ENCODE measurements around the gene TBX1. TPM values are rescaled to one million over a fixed set of nuclear protein-coding genes. Genes with fewer than 3 reads are reported as not detected.
"Not testable (repeated sequence)": the region's sequence is repeated elsewhere in the genome, so short reads cannot be mapped to it uniquely, and the experiment has no call there.

TBX1 gene
- total RNA-seq, 1 experiment from 2014 or later: 0.74 TPM

DNA sequence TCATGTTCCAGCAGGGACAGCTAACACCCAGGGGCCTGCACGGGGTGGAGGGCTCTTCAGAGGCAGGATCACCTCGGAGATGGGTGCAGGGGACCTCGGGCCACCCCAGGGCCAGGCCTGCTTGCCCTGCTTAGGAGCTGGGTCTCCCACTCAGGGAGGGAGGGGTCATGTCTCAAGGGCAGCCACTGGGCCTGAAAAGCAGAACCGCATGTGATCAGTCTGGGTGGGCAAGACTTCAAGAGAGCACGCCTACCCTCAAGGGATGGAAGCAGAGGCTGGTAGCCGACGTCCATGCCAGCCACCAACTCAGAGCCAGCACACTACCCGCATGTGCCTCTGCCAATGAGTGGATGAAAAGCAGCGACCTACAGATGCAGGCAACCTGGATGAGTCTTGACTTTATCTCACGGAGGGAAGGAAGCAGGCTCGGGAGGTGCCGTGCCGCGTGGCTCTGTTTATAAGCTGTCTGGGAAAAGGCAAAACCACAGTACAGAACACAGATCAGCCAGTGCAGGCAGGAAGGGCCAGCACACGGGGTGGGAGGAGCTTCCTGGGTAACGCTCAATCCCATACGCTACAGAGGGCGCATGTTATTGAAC lies 16.0 kb downstream of the TBX1 start:
- Histone ChIP-seq H3K4me2 (no peak overlapping the region), H3K27ac (no peak overlapping the region), H2AFZ (no peak overlapping the region), H3K4me3 (no peak overlapping the region), H3K4me1 (replicated peaks; ENCODE audit: insufficient read depth) (no peaks in the 10 kb centered on the region), H3K79me2 (ENCODE audit: low read depth) (no peaks in the 10 kb centered on the region), H3K36me3 (ENCODE audit: low read depth) (no peaks in the 10 kb centered on the region), H3F3A (ENCODE audit: insufficient read depth, low read depth) (no peaks in the 10 kb centered on the region), H3K9me2 (ENCODE audit: insufficient read depth) (no peaks in the 10 kb centered on the region), H3K27me3 (ENCODE audit: insufficient read depth, low read depth) (no peaks in the 10 kb centered on the region), H3K9me3 (ENCODE audit: insufficient read depth, low read depth) (no peaks in the 10 kb centered on the region), H4K20me1 (ENCODE audit: insufficient read depth) (no peaks in the 10 kb centered on the region)
- no peak for DNase-seq
- POLR2A ChIA-PET (ENCODE audit: unreplicated experiment): no interaction called here
- no TSS peak for BruUV-seq (replicated peaks)
- CTCF ChIA-PET: no interaction called here
- intact Hi-C loops (cut with micrococcal nuclease; ENCODE audit: unreplicated experiment): no loop called here
- TF ChIP-seq EZH2 (IDR thresholded peaks at IDR 0.05; ENCODE audit: low read depth): no peak
- TF ChIP-seq, protein P1, sequence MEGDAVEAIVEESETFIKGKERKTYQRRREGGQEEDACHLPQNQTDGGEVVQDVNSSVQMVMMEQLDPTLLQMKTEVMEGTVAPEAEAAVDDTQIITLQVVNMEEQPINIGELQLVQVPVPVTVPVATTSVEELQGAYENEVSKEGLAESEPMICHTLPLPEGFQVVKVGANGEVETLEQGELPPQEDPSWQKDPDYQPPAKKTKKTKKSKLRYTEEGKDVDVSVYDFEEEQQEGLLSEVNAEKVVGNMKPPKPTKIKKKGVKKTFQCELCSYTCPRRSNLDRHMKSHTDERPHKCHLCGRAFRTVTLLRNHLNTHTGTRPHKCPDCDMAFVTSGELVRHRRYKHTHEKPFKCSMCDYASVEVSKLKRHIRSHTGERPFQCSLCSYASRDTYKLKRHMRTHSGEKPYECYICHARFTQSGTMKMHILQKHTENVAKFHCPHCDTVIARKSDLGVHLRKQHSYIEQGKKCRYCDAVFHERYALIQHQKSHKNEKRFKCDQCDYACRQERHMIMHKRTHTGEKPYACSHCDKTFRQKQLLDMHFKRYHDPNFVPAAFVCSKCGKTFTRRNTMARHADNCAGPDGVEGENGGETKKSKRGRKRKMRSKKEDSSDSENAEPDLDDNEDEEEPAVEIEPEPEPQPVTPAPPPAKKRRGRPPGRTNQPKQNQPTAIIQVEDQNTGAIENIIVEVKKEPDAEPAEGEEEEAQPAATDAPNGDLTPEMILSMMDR (conservative IDR thresholded peaks at IDR 0.05): no peak

DNA sequence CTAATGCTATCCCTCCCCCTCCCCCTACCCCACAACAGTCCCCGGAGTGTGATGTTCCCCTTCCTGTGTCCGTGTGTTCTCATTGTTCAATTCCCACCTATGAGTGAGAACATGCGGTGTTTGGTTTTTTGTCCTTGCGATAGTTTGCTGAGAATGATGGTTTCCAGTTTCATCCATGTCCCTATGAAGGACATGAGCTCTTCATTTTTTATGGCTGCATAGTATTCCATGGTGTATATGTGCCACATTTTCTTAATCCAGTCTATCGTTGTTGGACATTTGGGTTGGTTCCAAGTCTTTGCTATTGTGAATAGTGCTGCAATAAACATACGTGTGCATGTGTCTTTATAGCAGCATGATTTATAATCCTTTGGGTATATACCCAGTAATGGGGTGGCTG lies 16.6 kb downstream of the TBX1 start:
- H3K9me3 ChIP-seq (ENCODE audit: insufficient read depth, low read depth); POLR2A ChIA-PET (ENCODE audit: unreplicated experiment); H3K4me2 ChIP-seq; H3K4me3 ChIP-seq; DNase-seq; H2AFZ ChIP-seq; H3K79me2 ChIP-seq (ENCODE audit: low read depth); CTCF ChIA-PET; H3K27me3 ChIP-seq (ENCODE audit: insufficient read depth, low read depth); intact Hi-C loops (cut with micrococcal nuclease; ENCODE audit: unreplicated experiment); H3F3A ChIP-seq (ENCODE audit: insufficient read depth, low read depth); H3K4me1 ChIP-seq (replicated peaks; ENCODE audit: insufficient read depth); H3K27ac ChIP-seq; BruUV-seq (replicated peaks); H3K9me2 ChIP-seq (ENCODE audit: insufficient read depth); H4K20me1 ChIP-seq (ENCODE audit: insufficient read depth); H3K36me3 ChIP-seq (ENCODE audit: low read depth): not testable (repeated sequence)

GRCh38 chr22:19779011-19779421 lies 18.4 kb downstream of the TBX1 start:
- Histone ChIP-seq H2AFZ (no peak overlapping the region), H3K9me3 (ENCODE audit: insufficient read depth, low read depth) (no peaks in the 10 kb centered on the region), H3K27ac (no peak overlapping the region), H4K20me1 (ENCODE audit: insufficient read depth) (no peaks in the 10 kb centered on the region), H3K27me3 (ENCODE audit: insufficient read depth, low read depth) (no peaks in the 10 kb centered on the region), H3K4me3 (no peak overlapping the region), H3K9me2 (ENCODE audit: insufficient read depth) (no peaks in the 10 kb centered on the region), H3F3A (ENCODE audit: insufficient read depth, low read depth) (no peaks in the 10 kb centered on the region), H3K4me1 (replicated peaks; ENCODE audit: insufficient read depth) (no peaks in the 10 kb centered on the region), H3K4me2 (no peak overlapping the region), H3K36me3 (ENCODE audit: low read depth) (no peaks in the 10 kb centered on the region), H3K79me2 (ENCODE audit: low read depth) (no peaks in the 10 kb centered on the region)
- CTCF ChIA-PET: no interaction called here
- TF ChIP-seq, protein P1 (conservative IDR thresholded peaks at IDR 0.05): no peak
- TF ChIP-seq EZH2 (IDR thresholded peaks at IDR 0.05; ENCODE audit: low read depth): no peak
- intact Hi-C loops (cut with micrococcal nuclease; ENCODE audit: unreplicated experiment): no loop called here
- no peak for DNase-seq
- no TSS peak for BruUV-seq (replicated peaks)
- POLR2A ChIA-PET (ENCODE audit: unreplicated experiment): no interaction called here

GRCh38 chr22:19779685-19780268 lies 19.2 kb downstream of the TBX1 start:
- no peaks in the 10 kb centered on the region for H3K4me1 ChIP-seq (replicated peaks; ENCODE audit: insufficient read depth)
- no peaks in the 10 kb centered on the region for H3K9me3 ChIP-seq (ENCODE audit: insufficient read depth, low read depth)
- intact Hi-C loops (cut with micrococcal nuclease; ENCODE audit: unreplicated experiment): no loop called here
- no peaks in the 10 kb centered on the region for H3K36me3 ChIP-seq (ENCODE audit: low read depth)
- no peaks in the 10 kb centered on the region for H3K79me2 ChIP-seq (ENCODE audit: low read depth)
- ChIA-PET CTCF (no interaction called here), POLR2A (ENCODE audit: unreplicated experiment) (interaction anchor here (0.5 kb wide), 1 partner anchor 10 kb away, joined by 7 read pairs; no protein-coding TSS in a partner anchor)
- no peaks in the 10 kb centered on the region for H3K9me2 ChIP-seq (ENCODE audit: insufficient read depth)
- H3F3A ChIP-seq (ENCODE audit: insufficient read depth, low read depth): no peaks in the 10 kb centered on the region
- H3K27me3 ChIP-seq (ENCODE audit: insufficient read depth, low read depth): no peaks in the 10 kb centered on the region
- H3K27ac ChIP-seq: no peak overlapping the region
- H4K20me1 ChIP-seq (ENCODE audit: insufficient read depth): no peaks in the 10 kb centered on the region
- no peak for DNase-seq
- no TSS peak for BruUV-seq (replicated peaks)
- no peak overlapping the region for H2AFZ ChIP-seq
- no peak overlapping the region for H3K4me3 ChIP-seq
- TF ChIP-seq EZH2 (IDR thresholded peaks at IDR 0.05; ENCODE audit: low read depth): no peak
- TF ChIP-seq, protein P1 (conservative IDR thresholded peaks at IDR 0.05): no peak
- no peak overlapping the region for H3K4me2 ChIP-seq
